Fibroblast of skin of right biceps (primary cell): ENCODE data around the gene ASH1L.
"Not testable (repeated sequence)": the region's sequence is repeated elsewhere in the genome, so short reads cannot be mapped to it uniquely, and the experiment has no call there.

Experiments used
- DNase-seq: peaks from one replicate; pipeline ENCODE4 v3.0.0-alpha.2; 2013

ASH1L gene

GRCh38 chr1:155553349-155553748 lies 9.3 kb downstream of the ASH1L start:
- DNase-seq, result no peak

- no peak for DNase-seq
Observed at GRCh38 chr1:155548706-155549105, 13.9 kb downstream of the ASH1L start.

- DNase-seq, result no peak
Observed at GRCh38 chr1:155540000-155540874, 22.4 kb downstream of the ASH1L start.

- DNase-seq, result no peak
Observed at GRCh38 chr1:155537193-155537592, 25.4 kb downstream of the ASH1L start.

GRCh38 chr1:155531624-155532023 lies 31.0 kb downstream of the ASH1L start:
- DNase-seq, result no peak

GRCh38 chr1:155529929-155530328 lies 32.7 kb downstream of the ASH1L start:
- no peak for DNase-seq

GRCh38 chr1:155529109-155529508 lies 33.5 kb downstream of the ASH1L start:
- no peak for DNase-seq

- DNase-seq, result no peak
Observed at GRCh38 chr1:155527677-155528076, 34.9 kb downstream of the ASH1L start.

- no peak for DNase-seq
Observed at GRCh38 chr1:155526356-155526755, 36.2 kb downstream of the ASH1L start.

- no peak for DNase-seq
Observed at GRCh38 chr1:155522069-155522468, 40.5 kb downstream of the ASH1L start.

GRCh38 chr1:155518484-155518883 lies 44.1 kb downstream of the ASH1L start:
- DNase-seq, result no peak

GRCh38 chr1:155514582-155515187 lies 47.9 kb downstream of the ASH1L start:
- no peak for DNase-seq

GRCh38 chr1:155513300-155513916 lies 49.2 kb downstream of the ASH1L start:
- peak; percentile 74 for DNase-seq

- not testable (repeated sequence) for DNase-seq
Observed at GRCh38 chr1:155511385-155511784, 51.2 kb downstream of the ASH1L start.

GRCh38 chr1:155509064-155509463 lies 53.5 kb downstream of the ASH1L start:
- DNase-seq, result no peak

GRCh38 chr1:155507945-155508344 lies 54.7 kb downstream of the ASH1L start:
- DNase-seq, result no peak

- DNase-seq, result not testable (repeated sequence)
Observed at GRCh38 chr1:155505963-155506362, 56.6 kb downstream of the ASH1L start.

GRCh38 chr1:155504207-155504606 lies 58.4 kb downstream of the ASH1L start:
- peak; percentile 22 for DNase-seq

- DNase-seq, result peak; percentile 43
Observed at GRCh38 chr1:155499953-155500639, 62.5 kb downstream of the ASH1L start.

GRCh38 chr1:155499263-155499662 lies 63.3 kb downstream of the ASH1L start:
- no peak for DNase-seq

GRCh38 chr1:155493595-155493994 lies 69.0 kb downstream of the ASH1L start:
- DNase-seq, result not testable (repeated sequence)

GRCh38 chr1:155488419-155488818 lies 74.2 kb downstream of the ASH1L start:
- DNase-seq, result not testable (repeated sequence)

- no peak for DNase-seq
Observed at GRCh38 chr1:155487541-155487940, 75.1 kb downstream of the ASH1L start.
